Left forelimb (tissue), 1 donor: ENCODE data around the gene SLC9A3.
"Not testable (repeated sequence)": the region's sequence is repeated elsewhere in the genome, so short reads cannot be mapped to it uniquely, and the experiment has no call there.

Source experiments
- DNase-seq: peaks from one replicate; pipeline ENCODE4 v3.0.0-alpha.2; 2018; ENCODE audit warnings: low spot score

The SLC9A3 gene

GRCh38 chr5:524234-524972 is at the start of gene SLC9A3:
TSS of gene SLC9A3 (minus strand) at chr5:524449.
- DNase-seq = no peak

GRCh38 chr5:573976-574375 is 49.7 kb upstream of the SLC9A3 start:
- DNase-seq = no peak

DNA sequence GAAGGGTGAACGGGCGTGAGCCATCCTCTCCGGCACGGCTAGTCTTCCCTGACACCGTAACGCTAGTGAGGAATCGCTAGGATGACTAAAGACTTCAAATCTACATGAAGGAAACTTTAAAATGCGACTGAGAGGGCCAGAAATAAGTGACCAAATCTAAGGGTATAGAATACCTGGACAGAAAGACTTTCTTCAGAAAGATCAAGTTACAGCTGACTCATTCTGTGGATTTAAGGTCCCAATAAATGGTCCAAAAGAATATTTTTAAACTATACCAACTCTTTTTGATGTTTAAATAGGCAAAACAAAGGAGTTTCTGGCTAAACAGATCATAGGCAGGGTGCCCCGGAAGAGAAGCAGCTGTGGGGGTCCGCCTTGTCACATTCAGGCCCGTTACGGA is 49.0 kb upstream of the SLC9A3 start:
- no peak for DNase-seq

GRCh38 chr5:572398-573019 is 48.3 kb upstream of the SLC9A3 start:
- DNase-seq = no peak

- no peak for DNase-seq
Measured at GRCh38 chr5:571791-572190, 47.5 kb upstream of the SLC9A3 start.

GRCh38 chr5:570886-571285 is 46.6 kb upstream of the SLC9A3 start:
- peak; percentile 17 for DNase-seq

DNA sequence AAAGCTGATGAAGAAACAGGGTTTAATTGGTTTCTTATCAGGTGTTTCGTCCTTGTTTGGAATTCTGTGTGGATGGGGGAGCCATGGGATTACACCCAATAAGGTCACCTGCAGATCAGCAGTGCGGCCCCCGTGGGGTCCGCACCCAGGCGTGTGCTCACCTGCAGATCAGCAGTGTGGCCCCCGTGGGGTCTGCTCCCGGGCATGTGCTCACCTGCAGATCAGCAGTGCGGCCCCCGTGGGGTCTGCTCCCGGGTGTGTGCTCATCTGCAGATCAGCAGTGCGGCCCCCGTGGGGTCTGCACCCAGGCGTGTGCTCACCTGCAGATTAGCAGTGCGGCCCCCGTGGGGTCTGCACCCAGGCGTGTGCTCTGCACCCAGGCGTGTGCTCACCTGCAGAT is 46.2 kb upstream of the SLC9A3 start:
- DNase-seq = peak; percentile 55

DNA sequence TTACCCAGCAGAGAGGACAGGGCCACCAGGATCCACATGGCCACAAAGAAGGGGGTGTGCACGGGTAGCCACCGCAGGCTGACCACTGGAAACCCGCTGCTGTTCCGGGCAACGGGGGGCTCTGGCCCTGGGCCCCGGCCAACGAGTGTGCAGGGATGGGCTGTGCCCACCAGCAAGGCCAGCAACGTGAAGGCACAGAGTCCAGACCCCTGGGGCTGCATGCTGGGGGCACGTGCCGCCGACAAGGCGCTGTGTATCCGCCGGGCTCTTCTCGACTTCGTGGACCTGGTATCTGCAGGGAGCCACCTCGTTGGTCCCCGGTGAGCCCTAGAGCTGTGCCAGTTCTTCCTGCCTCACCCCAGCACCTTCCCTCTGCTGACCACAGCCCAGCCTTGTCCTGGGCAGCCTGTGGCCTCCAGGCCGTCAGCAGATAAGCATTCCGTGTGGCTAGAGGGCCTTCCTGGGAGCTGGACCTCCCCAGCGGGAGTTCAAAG is 45.7 kb upstream of the SLC9A3 start:
- no peak for DNase-seq

DNA sequence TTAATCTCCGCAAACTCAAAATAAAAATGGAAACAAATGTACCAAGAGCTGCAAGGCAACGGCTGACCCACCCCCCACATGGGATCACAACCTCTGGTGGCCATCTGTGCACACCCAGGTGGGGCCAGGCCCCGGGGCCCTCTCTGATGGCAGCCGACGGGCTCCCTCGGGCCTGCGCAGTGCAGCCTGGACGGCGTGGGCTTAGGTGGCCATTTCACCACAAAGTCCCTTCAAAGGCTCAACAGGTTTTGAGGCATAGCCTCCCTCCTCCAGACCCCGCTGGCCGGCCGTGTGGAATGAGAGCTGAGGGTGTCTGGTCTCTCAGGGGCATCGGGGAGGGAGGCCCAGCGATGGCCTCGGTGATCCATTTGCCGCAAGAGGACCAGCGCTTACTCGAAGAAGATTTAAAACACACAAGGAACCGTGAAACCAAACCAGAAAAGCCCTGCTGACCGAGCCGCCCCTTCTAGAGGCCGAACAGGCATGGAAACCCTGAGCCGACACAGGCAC is 45.2 kb upstream of the SLC9A3 start:
- no peak for DNase-seq

DNA sequence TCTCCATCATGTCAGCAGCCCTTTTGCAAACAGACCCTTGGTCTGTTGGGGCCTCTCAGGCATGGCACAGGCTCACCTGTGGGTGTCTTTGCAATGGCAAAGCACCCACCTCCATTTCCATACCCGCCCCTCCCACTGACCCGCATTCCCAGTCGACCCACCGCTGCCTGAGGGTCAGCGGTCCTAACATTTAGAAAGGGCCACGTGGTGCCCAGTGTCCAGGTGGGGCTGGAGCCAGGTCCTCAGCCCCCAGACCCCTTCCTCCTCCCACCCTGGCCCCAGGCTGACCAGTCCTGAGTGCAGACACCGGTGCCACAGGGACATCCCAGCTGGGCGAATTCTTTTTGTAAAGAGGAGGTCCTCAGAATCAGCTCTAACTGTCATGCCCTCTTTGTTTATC is 44.6 kb upstream of the SLC9A3 start:
- DNase-seq = no peak

- DNase-seq = no peak
Measured at GRCh38 chr5:568061-568781, 44.0 kb upstream of the SLC9A3 start.

- DNase-seq = no peak
Measured at GRCh38 chr5:567664-568060, 43.4 kb upstream of the SLC9A3 start.

GRCh38 chr5:566636-567309 is 42.5 kb upstream of the SLC9A3 start:
- no peak for DNase-seq

GRCh38 chr5:565782-566440 is 41.7 kb upstream of the SLC9A3 start:
- DNase-seq = no peak

- DNase-seq = no peak
Measured at GRCh38 chr5:561408-561807, 37.2 kb upstream of the SLC9A3 start.

DNA sequence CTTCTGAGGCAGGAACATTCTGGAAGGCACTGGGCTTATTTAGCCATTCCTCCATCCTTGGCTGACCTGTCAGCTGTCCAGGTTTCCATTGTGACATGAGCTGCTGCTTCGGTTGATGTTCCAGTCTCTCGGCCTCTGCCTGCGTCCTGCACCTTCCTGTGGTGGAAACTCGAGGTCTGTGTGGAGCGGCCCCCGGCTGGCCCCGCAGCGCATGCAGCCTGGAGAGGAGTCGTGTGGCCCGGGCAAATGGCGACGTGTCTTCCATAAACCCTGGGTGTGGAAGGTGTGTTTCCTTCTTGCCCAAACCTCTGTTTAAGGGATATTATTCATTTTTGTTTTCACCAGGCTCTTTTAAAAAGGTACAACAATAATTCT is 36.5 kb upstream of the SLC9A3 start:
- no peak for DNase-seq

GRCh38 chr5:558871-559503 is 34.7 kb upstream of the SLC9A3 start:
- no peak for DNase-seq

DNA sequence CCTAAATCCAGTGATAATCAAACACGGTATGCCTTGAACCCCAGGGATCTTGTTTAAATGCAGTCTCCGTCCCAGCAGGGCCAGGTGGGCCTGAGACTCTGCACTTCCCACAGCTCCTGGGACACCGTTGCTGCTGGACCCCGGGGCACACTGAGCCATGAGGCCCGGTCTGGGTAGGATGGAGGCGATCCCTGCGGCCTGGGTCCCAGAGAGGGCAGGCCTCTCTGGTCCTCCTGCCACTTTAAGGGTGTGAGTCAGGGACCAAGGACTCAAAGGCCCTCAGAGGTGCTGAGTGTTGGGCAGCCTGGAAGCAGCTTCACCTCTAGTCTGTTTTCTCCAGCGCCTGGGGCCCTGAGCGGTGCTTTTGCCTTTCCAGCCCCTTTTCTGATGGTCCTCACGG is 34.1 kb upstream of the SLC9A3 start:
- DNase-seq = no peak

DNA sequence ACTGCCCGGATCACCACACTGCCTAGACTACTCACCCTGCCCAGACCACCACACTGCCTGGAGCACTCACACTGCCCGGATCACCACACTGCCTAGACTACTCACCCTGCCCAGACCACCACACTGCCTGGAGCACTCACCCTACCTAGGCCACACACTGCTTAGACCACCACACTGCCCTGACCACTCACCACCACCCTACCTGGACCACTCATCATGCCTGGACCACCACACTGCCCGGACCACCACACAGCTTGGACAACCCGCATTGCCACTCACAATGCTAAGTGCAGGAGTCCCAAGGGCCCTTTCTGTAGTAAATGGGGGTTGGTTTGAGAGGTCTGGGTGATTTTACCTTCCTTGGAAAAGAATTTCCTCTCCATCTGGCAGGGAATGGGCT is 33.7 kb upstream of the SLC9A3 start:
- DNase-seq = not testable (repeated sequence)

DNA sequence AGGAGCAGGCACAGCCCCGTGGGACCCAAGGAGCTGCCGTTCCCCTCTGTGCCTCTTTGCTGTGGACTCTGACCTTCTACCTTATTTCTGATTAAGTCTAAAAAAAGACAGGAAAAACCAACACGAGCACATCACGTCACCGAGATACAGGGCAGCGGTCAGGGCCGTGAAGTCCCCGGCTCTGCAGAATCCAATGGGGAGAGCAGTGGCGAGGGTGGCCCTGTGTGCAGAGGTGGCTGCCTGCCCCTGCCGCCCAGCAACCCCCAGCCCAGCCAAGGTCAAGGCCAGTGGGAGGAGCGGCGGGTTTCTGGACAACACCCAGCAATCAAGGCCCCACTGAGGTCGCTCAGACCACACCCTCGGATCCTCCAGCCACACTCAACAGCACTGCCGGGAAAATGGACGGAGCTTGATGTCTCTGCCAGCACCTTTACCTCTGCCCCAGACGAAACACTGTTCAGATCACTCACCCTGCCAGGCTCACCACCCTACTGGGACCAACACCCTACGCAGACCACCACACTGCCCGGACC is 32.7 kb upstream of the SLC9A3 start:
- DNase-seq = no peak

- no peak for DNase-seq
Measured at GRCh38 chr5:555058-555623, 30.9 kb upstream of the SLC9A3 start.
